HG03135 (cell line): ENCODE measurements around the gene TBL3.
A peak's percentile ranks its signal among the peaks of the same experiment; 100 is the strongest.
"Not testable (repeated sequence)": the region's sequence is repeated elsewhere in the genome, so short reads cannot be mapped to it uniquely, and the experiment has no call there.

Experiments
- ATAC-seq: cut with Tn5 transposase; IDR thresholded peaks from one replicate; pipeline ENCODE4 v1.9.1; 2021; ENCODE audit warnings: mild to moderate bottlenecking, moderate library complexity; ENCODE audit not compliant: unreplicated experiment

TBL3 gene

DNA sequence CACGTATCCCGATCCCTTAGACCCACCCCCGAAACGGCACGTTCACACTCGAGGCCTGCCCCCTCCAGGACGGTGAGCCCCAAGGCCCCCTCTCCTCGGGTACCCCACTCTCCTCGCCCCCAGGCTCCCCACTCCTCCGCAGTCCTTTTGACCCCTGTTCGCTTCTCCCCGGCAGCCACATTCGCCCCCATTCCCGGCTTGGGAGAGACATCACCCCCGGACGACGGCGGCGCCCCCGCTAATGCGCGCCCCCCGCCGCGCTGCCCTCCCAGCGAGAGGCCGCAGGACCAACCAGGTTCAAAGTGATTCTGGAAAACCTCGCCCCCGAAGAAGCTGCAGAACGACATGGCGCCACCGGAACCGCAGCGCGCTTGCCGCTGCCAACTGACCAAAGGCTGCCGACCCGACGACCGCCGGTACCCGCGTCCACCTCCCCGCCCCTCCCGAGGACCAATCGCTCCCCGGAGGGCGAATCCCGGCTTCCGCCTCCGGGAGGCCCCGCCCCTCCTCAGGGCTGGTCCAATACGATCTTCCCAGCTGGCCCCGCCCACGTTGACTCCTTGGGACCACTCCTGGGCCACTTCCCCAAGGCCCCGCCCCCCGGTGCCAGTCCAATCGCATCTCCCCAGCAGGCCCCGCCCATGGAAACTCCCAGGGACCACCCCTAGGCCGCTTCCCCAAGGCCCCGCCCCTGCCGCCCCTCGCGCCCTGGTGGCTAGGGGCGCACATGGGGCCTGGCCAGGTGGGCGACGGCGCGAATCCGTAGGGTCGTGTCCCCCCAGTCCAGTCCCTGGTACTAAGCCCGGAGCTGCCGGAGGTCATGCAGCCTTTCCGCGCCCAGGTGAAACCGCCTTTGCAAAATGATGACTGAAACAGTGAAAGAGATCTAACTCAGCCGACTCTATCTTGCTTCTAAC, 28.8 kb upstream of the TBL3 start, which contains the start of gene MSRB1:
Gene MSRB1, minus strand, starts transcription at position 390 of the 917 bp plus-strand sequence. Its CDS starts 43 bp downstream, at position 347.
- peak; percentile 92 for ATAC-seq

DNA sequence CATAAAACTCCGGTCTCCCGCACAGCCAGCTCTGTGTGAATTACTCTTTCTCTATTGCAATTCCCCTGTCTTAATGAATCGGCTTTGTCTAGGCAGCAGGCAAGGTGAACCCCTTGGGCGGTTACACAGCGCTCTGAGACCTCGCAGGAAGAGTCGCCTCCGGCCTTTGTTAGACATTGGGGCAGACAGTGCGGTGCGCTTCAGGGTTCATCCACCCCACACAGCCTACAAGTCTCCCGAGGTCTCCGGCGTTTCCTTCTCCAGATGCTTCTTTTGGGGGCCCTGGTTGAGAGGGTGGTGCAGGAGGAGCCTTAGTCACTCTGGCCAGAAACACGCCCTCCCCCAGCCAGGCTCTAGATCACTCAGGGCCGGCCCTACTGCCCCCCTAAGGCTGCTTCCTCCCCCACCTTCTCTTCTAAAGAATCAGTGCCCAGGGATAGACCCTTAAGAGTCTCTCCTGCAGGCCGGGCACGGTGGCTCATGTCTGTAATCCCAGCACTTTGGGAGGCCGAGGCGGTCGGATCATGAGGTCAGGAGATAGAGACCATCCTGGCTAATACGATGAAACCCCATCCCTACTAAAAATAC, 27.1 kb upstream of the TBL3 start:
- ATAC-seq = no peak

DNA sequence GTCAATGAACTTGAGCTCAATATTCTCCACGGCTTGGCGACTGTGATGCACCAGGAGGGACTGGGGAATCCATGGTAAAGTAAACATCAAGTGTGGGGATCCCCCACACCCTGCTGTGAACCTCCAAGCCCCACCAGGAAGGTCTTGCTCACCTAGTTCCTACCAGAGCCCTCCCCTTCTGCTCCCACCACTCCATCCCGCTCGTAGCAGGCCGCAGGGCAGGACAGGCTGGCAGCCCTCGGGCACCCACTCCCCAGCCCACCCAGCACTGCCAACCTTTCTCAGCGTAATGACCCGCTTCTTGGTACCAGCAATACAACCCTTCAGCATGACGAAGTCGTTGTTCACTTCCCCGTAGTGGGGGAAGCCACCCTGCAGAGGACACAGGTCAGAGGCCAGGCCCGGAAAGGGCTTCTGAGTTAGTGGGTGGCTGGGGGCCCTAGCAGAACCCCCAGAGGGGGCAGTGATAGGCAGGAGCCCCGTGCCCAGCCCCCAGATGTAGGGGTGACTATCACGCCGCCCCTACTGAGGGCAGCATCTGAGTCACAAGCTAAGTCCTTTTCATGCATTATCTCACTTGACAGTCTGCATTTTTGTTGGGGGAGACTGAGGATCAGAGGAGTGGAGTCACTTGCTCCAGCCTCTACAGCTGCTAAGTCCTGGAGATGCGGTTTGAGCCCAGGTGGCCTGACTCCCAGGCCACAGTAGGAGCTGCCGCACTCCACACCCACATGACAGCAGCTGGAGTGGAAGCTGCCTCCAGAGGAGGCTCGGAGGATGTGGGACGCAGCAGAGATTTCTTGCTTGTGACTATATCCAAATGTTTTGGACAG, 26.1 kb upstream of the TBL3 start:
- no peak for ATAC-seq

DNA sequence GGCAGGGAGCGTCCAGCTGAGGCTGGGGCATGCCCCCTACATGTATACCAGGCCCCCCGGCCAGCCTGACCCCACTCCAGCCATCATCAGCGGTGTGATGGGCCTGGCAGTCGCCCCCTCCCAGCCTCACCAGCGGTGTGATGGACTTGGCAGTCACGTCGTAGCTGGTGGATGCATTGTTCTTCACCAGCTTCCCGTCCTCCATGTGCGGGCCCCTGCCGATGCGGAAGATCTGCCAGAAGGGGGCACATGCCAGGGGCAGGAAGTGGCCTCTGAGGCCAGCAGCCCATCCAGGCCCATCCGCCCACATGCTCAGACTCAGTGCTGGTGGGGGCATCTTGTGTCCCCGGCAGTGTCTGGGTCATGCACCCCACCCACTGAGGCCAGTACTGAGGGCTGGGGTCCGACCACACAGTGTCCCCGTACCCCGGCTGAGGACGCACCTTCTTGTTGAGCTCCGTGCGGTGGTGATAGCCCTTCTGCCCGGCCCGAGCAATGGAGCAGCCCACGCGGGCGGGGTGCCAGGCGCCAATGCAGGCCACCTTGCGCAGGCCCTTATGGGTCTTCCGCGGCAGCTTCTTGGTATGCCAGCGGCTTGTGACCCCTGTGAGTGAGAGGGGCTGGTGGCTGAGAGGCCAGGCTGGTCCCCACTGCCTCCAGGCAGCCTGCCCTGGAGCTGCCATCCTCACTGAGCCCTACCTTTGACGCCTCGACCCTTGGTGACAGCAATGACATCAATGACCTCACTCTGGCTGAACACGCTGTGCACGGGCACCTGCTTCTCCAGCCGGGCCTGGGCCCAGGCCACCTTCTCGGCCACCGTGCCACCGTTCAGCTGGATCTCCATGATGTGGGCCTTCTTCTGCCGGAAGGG, 25.1 kb upstream of the TBL3 start:
- ATAC-seq = no peak

DNA sequence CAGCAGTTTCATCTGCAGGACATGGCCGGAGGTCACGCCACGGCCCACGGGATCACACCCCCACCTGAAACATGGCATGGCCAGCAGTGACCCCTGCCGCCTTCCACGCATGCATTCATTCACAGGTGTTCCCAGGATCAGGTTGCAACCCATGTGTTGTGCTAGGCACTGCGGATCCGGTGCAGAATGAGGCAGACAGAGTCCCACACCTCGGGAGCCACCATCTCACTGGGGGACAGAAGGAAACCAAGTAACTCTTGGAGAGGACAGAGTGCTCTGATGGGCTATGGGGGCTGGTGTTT, 24.5 kb upstream of the TBL3 start:
- ATAC-seq = no peak

DNA sequence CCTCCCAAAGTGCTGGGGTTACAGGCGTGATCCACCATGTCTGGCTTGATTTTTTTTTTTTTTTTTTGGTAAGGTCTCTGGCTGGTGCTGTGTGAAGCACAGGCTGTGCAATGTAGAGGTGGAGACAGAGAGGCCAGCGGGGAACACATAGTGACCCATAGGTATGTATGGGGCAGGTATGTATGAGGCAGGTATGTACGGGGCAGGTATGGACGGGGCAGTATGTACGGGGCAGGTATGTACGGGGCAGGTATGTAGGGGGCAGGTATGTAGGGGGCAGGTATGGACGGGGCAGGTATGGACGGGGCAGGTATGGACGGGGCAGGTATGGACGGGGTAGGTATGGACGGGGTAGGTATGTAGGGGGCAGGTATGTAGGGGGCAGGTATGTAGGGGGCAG, 22.3 kb upstream of the TBL3 start:
- ATAC-seq = no peak

DNA sequence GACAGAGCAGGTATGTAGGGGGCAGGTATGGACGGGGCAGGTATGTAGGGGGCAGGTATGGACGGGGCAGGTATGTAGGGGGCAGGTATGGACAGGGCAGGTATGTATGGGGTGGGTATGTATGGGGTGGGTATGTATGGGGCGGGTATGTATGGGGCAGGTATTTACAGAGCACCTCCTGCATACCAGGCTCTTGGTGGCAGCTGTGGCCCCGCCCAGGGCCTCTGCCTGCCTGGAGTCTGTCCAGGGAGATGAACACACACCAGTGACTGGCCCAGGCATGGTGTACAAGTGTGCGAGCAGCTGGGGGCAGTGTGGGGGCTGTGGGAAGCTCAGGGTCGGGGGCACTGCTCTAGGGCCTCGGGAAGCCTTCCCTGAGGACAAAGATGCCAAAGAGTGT, 21.8 kb upstream of the TBL3 start:
- no peak for ATAC-seq

DNA sequence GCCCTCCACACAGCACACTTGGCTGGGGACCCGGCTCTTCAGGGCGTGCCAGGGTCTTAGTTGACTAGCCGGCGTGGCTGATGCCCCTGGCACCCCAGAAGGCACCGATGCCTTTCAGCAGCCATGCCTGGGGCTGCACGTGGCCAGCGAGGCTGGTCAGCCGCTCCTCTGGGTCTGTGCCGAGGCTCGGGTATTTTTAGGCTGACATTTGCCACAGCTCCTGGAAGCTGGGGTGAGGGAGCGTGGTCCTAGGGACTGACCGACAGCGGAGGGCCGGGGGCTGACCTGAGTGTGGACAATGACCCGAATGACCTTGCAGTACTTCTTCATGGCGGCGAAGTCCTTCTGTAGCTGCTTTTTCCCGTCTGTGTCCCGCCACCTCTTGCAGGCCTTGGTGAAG, 21.3 kb upstream of the TBL3 start:
- no peak for ATAC-seq

DNA sequence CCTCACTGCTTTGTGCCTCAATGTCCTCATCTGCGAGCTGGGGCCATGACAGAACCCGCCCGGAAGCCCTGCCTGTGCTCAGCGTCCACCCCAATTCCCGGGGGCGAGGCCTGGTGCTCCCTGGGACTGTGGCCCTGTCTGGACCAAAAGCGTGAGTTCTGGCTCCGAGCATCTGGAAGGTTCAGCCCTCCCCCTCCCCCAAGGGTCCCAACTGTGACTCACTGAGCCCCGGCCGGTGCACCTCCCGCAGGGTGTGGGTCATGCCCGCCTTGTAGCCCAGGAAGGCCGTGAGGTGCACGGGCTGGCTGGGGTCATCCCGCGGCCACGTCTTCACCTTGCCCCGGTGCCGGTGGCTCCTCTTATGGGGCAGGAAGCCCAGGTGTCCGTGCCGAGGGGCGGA, 18.1 kb upstream of the TBL3 start:
- no peak for ATAC-seq

DNA sequence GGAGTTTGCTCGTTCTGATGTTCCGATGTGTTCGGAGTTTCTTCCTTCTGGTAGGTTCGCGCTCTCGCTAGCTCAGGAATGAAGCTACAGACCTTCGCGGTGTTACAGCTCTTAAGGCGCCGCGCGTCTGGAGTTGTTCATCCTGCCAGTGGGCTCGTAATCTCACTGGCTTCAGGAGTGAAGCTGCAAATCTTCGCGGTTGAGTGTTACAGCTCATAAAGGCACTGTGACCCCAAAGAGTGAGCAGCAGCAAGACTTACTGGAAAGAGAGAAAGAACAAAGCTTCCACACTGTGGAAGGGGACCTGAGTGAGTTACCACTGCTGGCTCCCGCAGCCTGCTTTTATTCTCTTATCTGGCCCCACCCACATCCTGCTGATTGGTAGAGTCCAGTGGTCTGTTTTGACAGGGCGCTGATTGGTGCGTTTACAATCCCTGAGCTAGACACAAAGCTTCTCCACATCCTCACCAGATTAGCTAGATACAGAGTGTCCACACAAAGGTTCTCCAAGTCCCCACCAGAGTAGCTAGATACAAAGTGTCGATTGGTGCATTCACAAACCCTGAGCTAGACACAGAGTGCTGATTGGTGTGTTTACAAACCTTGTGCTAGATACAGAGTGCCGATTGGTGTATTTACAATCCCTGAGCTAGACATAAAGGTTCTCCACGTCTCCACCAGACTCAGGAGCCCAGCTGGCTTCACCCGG, 14.3 kb upstream of the TBL3 start:
- ATAC-seq = not testable (repeated sequence)

DNA sequence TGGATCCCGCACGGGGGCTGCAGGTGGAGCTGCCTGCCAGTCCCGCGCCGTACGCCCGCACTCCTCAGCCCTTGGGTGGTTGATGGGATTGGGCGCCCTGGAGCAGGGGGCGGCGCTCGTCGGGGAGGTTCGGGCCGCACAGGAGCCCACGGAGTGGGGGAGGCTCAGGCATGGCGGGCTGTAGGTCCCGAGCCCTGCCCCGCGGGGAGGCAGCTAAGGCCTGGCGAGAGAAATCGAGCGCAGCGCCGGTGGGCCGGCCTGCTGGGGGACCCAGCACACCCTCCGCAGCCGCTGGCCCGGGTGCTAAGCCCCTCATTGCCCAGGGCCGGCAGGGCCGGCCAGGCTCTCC, 13.7 kb upstream of the TBL3 start:
- not testable (repeated sequence) for ATAC-seq

DNA sequence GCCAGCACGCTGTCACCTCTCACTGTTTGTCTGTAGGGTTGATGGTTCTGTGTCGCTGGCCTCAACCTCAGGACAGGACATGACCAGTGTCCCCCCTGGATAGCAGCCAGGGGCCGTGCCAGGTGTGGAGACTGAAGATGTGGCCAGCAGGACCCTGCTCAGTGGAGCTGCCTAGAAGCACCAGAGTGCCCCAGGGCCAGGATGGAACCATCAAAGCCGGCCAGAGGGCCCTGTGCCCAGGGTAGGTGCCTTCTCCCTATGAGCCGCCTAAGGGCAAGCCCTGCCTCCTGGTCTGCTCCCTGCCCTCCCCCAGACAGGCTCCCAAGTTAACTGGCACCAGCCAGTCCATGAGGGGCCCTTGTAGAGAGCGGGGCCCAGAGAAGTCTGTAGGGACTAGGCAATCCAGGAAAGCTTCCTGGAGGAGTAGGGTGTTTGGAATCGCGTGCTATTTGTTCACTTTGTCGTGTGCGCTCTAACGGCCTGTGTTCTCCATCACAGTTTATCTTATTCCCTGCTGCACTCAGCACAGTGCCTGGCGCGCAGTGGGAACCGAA, 13.1 kb upstream of the TBL3 start:
- no peak for ATAC-seq

DNA sequence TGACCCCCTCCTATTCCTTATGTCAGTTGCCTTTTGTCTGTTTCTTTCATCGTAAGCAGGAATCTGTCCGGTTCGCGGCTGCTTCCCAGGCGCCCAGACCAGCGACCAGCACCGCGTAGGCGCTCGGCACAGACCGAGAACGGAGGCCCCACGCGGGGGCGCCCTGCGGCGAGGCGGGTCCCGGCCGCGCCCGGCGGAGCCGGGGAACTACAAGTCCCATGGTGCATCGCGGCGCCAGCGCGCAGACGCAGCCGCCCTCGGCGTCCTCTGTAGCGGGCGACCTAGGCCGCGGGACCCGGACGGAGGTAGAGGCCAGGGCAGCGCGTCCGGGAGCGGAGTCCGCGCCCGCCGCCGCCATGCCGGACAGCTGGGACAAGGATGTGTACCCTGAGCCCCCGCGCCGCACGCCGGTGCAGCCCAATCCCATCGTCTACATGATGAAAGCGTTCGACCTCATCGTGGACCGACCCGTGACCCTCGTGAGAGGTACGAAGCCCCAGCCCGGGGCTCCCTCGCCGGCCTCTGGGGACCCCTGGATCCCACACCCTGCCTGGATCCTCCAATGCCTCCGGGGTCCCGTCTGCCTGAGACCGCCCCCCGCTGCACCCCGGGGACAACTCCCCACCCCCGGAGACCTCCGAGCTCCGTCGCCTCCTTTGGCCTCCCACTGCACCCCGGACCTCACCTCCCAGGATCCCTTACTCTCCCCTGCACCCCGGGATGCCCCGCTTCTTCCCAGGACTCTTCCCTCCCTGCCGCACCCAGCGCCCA, 12.4 kb upstream of the TBL3 start, which contains the start of gene NDUFB10:
Gene NDUFB10, plus strand, starts transcription at position 270 of the 771 bp plus-strand sequence. Its CDS starts 87 bp downstream, at position 357.
- ATAC-seq = peak; percentile 71

DNA sequence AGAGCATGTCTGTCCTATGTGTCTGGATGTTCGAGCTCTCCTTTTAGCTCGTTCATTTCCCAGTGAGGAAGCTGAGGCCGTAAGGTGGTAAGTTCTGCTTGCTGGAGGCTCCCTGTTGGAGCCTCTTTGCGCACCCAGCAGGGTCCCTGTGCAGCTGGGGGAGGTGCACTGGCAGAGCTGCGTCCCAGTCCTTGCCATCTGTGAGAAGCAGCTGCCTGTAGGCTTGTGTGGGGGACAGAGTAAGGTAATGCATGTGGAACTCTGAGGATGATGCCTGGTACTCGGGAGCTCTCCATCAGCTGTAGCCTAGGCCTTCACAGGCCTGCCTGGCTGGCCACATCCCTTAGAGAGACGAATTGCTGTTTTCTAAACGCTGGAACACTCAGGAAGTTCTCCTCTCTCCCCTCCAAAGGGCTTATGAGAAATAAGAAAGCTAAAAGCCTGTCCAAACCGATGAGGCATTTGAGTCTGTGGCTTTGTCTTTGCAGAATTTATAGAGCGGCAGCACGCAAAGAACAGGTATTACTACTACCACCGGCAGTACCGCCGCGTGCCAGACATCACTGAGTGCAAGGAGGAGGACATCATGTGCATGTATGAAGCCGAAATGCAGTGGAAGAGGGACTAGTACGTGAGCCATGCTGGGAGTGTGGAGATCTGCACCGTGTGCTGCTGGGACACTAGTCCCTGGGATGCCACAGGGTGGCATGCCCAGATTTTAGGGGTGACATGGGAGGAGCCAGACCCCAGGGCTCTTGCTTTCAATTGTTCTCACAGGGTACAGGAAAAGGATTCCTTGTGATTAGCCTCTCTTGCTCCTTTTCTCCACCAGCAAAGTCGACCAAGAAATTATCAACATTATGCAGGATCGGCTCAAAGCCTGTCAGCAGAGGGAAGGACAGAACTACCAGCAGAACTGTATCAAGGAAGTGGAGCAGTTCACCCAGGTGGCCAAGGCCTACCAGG, 10.9 kb upstream of the TBL3 start:
- ATAC-seq = no peak

DNA sequence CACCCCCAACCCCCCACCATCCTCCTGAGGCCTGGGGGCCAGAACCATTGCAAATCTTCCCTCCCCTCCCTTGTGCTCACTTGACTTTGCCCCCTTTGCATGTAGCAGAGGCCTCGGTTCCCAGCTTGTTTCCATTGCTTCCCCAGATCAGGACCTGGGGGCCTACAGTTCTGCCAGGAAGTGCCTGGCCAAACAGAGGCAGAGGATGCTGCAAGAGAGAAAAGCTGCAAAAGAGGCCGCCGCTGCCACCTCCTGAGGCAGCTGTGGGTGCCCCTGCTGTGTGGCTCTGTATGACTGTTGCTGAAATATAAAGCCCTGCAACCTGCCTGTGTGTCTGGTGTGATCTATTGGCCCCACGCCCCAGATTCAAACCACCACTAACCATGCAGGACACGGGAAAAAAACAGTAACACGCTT, 10.2 kb upstream of the TBL3 start:
- ATAC-seq = no peak

DNA sequence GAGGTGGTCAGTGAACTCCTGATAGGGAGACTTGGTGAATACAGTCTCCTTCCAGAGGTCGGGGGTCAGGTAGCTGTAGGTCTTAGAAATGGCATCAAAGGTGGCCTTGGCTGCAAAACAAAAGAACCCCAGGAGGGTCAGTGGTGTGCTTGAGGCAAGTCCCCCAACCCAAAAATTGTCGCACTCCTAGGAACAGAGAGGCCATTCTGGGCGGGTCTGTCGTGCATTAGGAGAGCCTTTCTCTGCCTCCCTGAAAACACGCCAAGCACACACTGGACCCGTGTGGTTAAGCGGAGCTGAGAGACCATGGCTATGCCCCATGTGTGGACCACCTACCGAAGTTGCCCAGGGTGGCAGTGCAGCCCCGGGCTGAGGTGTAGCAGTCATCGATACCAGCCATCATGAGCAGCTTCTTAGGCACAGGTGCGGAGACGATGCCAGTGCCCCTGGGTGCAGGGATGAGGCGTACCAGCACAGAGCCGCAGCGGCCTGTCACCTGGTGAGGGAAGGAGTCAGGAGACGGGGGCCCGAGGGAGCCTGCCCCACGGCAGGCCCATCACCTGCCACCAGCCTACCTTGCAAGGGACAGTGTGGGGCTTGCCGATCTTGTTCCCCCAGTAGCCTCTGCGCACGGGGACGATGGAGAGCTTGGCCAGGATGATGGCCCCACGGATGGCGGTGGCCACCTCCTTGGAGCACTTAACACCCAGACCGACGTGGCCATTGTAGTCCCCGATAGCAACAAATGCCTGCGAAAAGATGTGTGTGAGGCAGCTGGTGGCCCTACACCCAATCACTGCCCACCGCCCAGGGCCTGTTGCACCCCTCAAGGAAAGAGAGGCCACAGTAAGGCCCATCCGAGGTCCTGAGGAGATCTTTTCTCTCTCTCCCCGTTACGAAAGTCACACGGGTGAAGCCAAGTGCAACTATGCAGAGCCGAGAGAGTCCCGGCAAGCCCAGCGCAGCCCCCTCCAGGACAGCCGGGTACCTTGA, 9.4 kb upstream of the TBL3 start:
- ATAC-seq = not testable (repeated sequence)
